DOHH2 (cell line): ENCODE results near the gene HOXB8.

Experiments used
- H3F3A ChIP-seq: fragments of 200-600 bp; sonication (generic), shearing (Covaris generic); 2 replicates; pipeline ENCODE4 v1.6.0; 2016; ENCODE audit warnings: antibody characterized with exemption, mild to moderate bottlenecking; ENCODE audit not compliant: control insufficient read depth, insufficient read depth
- H3K27ac ChIP-seq: fragments of 200-600 bp; sonication (generic); 2 replicates; pipeline ENCODE4 v1.5.1; 2014; ENCODE audit warnings: low read depth, mild to moderate bottlenecking, low read length, moderate library complexity
- H3K27me3 ChIP-seq: fragments of 200-600 bp; sonication (generic); 2 replicates; pipeline ENCODE4 v1.6.1; 2014; ENCODE audit warnings: mild to moderate bottlenecking, low read length, mixed read lengths; ENCODE audit not compliant: control insufficient read depth
- H3K36me3 ChIP-seq: fragments of 200-600 bp; sonication (generic); 2 replicates; pipeline ENCODE4 v1.6.1; 2014; ENCODE audit warnings: mild to moderate bottlenecking, low read length, moderate library complexity, mixed read lengths; ENCODE audit not compliant: control insufficient read depth
- H3K4me1 ChIP-seq: fragments of 200-600 bp; sonication (generic); 2 replicates; pipeline ENCODE4 v1.6.1; 2014; ENCODE audit warnings: mild to moderate bottlenecking, low read length, mixed read lengths; ENCODE audit not compliant: control insufficient read depth
- H3K4me2 ChIP-seq: fragments of 200-600 bp; sonication (generic); 2 replicates; pipeline ENCODE4 v1.6.0; 2014; ENCODE audit warnings: mild to moderate bottlenecking, low read length, moderate library complexity
- H3K4me3 ChIP-seq: fragments of 200-600 bp; sonication (generic); 2 replicates; pipeline ENCODE4 v1.5.1; 2014; ENCODE audit warnings: mild to moderate bottlenecking, low read length, mixed read lengths
- H3K79me2 ChIP-seq: fragments of 200-600 bp; sonication (generic); 2 replicates; pipeline ENCODE4 v1.6.1; 2014; ENCODE audit warnings: mild to moderate bottlenecking, low read length, mixed read lengths; ENCODE audit not compliant: control insufficient read depth
- H3K9me2 ChIP-seq: fragments of 200-600 bp; sonication (generic); replicated peaks from 2 replicates; pipeline ENCODE4 v1.6.1; 2014; ENCODE audit warnings: mild to moderate bottlenecking, low read length, mixed read lengths; ENCODE audit not compliant: control insufficient read depth
- H3K9me3 ChIP-seq: fragments of 200-600 bp; sonication (generic); 2 replicates; pipeline ENCODE4 v1.6.1; 2014; ENCODE audit warnings: antibody characterized with exemption, low read length, mixed read lengths; ENCODE audit not compliant: control insufficient read depth, insufficient read depth
- H4K20me1 ChIP-seq: fragments of 200-600 bp; sonication (generic); 2 replicates; pipeline ENCODE4 v1.6.0; 2014; ENCODE audit warnings: low read depth, mild to moderate bottlenecking, antibody characterized with exemption, low read length, moderate library complexity; ENCODE audit not compliant: control insufficient read depth, insufficient read depth
- CTCF ChIP-seq: fragments of 200-600 bp; sonication (generic); IDR thresholded peaks from one replicate; pipeline ENCODE4 v1.5.1; 2014; ENCODE audit warnings: antibody characterized with exemption, mild to moderate bottlenecking, low read depth, low read length; ENCODE audit not compliant: poor library complexity, severe bottlenecking
- EZH2phosphoT487 ChIP-seq: fragments of 200-600 bp; sonication (generic); IDR thresholded peaks from 2 replicates; pipeline ENCODE4 v1.6.1; 2017; ENCODE audit warnings: borderline replicate concordance, mild to moderate bottlenecking, antibody characterized with exemption, low read length, moderate library complexity, mixed read lengths

Gene HOXB8

GRCh38 chr17:48570325-48571023 is 44.6 kb downstream of the HOXB8 start:
- Histone ChIP-seq H3K4me1 (no peaks in the 10 kb centered on the region), H3F3A (no peaks in the 10 kb centered on the region), H3K36me3 (no peaks in the 10 kb centered on the region; the same call in 1 of the 2 replicates), H3K4me2 (no peak overlapping the region), H3K9me3 (no peaks in the 10 kb centered on the region), H3K9me2 (no peaks in the 10 kb centered on the region), H3K79me2 (no peaks in the 10 kb centered on the region), H3K27ac (no peak overlapping the region), H3K27me3 (no peaks in the 10 kb centered on the region), H3K4me3 (no peak overlapping the region), H4K20me1 (no peaks in the 10 kb centered on the region)
- TF ChIP-seq CTCF (no peak), EZH2phosphoT487 (no peak)

GRCh38 chr17:48569674-48570324 is 45.3 kb downstream of the HOXB8 start:
- no peaks in the 10 kb centered on the region for H4K20me1 ChIP-seq
- no peaks in the 10 kb centered on the region; the same call in 1 of the 2 replicates for H3K36me3 ChIP-seq
- no peaks in the 10 kb centered on the region for H3K79me2 ChIP-seq
- TF ChIP-seq EZH2phosphoT487 (no peak), CTCF (no peak)
- no peaks in the 10 kb centered on the region for H3K4me1 ChIP-seq
- H3K9me2 ChIP-seq, result no peaks in the 10 kb centered on the region
- H3K4me3 ChIP-seq, result no peak overlapping the region
- no peak overlapping the region for H3K4me2 ChIP-seq
- H3F3A ChIP-seq, result no peaks in the 10 kb centered on the region
- no peaks in the 10 kb centered on the region for H3K9me3 ChIP-seq
- H3K27ac ChIP-seq, result no peak overlapping the region
- no peaks in the 10 kb centered on the region for H3K27me3 ChIP-seq

GRCh38 chr17:48569240-48569582 is 45.9 kb downstream of the HOXB8 start:
- H3K4me3 ChIP-seq, result no peak overlapping the region
- H3K9me3 ChIP-seq, result no peaks in the 10 kb centered on the region
- H3K4me2 ChIP-seq, result no peak overlapping the region
- no peak overlapping the region for H3K27ac ChIP-seq
- H3F3A ChIP-seq, result no peaks in the 10 kb centered on the region
- no peaks in the 10 kb centered on the region for H4K20me1 ChIP-seq
- H3K27me3 ChIP-seq, result no peaks in the 10 kb centered on the region
- H3K9me2 ChIP-seq, result no peaks in the 10 kb centered on the region
- H3K79me2 ChIP-seq, result no peaks in the 10 kb centered on the region
- H3K36me3 ChIP-seq, result no peaks in the 10 kb centered on the region; the same call in 1 of the 2 replicates
- no peaks in the 10 kb centered on the region for H3K4me1 ChIP-seq
- no peak for TF ChIP-seq EZH2phosphoT487
- TF ChIP-seq CTCF, result no peak
